ENCODE data around the gene HIVEP1.
A peak's percentile ranks its signal among the peaks of the same experiment; 100 is the strongest.

The HIVEP1 gene

DNA sequence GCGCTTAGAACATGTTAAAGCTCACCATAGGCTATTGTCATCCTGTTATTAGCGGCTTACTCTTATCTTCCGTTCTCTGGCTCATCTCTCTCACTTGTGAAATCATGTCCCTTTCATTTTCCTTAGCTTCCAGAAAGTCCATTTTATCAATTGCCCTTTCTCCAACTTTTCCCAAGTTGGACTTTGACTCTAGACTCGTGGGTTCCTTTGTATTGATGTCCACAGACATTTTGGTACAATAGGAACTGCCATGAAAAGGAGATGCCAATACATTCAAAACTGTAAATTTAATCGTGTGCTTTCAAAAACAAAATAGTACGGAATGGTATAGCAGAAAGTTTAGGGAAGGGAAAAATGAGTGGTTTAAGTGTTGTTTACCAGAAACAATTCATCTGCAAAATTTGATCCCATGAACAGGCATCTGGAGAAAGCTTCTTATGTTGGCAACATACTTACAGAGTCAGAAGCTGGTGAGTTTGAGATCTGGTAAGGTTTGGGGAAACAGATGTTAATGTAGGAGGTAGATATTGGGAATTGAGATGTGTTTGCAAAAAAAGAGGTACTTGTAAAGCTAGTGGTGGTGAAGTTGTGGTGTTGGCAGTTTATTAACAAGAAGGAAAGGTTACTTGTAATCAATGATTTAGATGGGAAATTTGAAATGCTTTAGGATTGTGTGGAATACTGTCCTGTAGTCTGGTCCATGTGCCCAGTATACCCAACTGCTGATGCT lies 10.2 kb upstream of the HIVEP1 start:
- no peak overlapping the region for H3K27ac ChIP-seq (ENCODE audit: extremely low read depth, low read depth, low read length)
- POLR2A ChIA-PET = no interaction called here

DNA sequence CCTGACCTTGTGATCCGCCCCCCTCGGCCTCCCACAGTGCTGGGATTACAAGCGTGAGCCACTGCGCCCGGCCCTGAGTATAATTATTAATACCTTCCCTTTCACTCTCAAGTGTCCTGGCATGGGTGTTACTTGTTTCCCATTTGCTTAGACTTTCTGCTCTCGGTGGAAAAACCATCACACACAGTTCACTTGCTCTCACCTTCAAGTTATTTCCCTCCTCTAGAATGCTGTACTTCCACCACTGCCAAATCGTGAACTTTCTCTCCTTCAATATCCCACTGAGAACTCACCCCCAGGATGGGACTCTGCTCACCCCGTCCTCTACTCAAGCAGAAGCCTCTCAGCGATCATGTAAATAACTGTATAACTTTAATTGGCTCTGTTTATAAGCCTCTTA lies 4.6 kb upstream of the HIVEP1 start:
- ChIA-PET POLR2A (no interaction called here), CTCF (interaction anchor here (0.7 to 1.5 kb wide), 4 partner anchors 16 to 423 kb away, joined by 3 to 6 read pairs (median 4); no protein-coding TSS in a partner anchor)
- Histone ChIP-seq H3K4me1 (ENCODE audit: control insufficient read depth, insufficient read depth, low read length) (peaks cover 18% of the 10 kb centered on the region), H3K36me3 (ENCODE audit: control insufficient read depth in 2 of 2, insufficient read depth in 1 of 2, low read length in 2 of 2) (no peaks in the 10 kb centered on the region), H3K4me3 (ENCODE audit: low read depth, low read length) (no peak overlapping the region), H3K9me3 (ENCODE audit: control insufficient read depth, insufficient read depth, low read depth, low read length) (no peaks in the 10 kb centered on the region), H3K27ac (ENCODE audit: extremely low read depth, low read depth, low read length) (no peak overlapping the region)
- TF ChIP-seq, protein P1, sequence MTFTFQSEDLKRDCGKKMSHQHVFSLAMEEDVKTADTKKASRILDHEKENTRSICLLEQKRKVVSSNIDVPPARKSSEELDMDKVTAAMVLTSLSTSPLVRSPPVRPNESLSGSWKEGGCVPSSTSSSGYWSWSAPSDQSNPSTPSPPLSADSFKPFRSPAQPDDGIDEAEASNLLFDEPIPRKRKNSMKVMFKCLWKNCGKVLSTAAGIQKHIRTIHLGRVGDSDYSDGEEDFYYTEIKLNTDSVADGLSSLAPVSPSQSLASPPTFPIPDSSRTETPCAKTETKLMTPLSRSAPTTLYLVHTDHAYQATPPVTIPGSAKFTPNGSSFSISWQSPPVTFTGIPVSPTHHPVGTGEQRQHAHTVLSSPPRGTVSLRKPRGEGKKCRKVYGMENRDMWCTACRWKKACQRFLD (tag by site-specific recombination; IDR thresholded peaks at IDR 0.05) = no peak
- peak; percentile 50 for TF ChIP-seq ZBTB20 (tag by site-specific recombination; IDR thresholded peaks at IDR 0.05)
- no peak for TF ChIP-seq ZNF585B (tag by site-specific recombination; IDR thresholded peaks at IDR 0.05)
- TF ChIP-seq PRDM1 (tag by site-specific recombination; IDR thresholded peaks at IDR 0.05) = peak; percentile 58; the same call in 1 of the 2 replicates
- no peak for TF ChIP-seq ZBTB8A (tag by site-specific recombination; IDR thresholded peaks at IDR 0.05)
- no peak for TF ChIP-seq ZBTB21 (tag by site-specific recombination; IDR thresholded peaks at IDR 0.05)

More for the DNA sequence above, 10.2 kb upstream of the HIVEP1 start:
- CTCF ChIA-PET = interaction anchor here (0.6 to 0.7 kb wide), 4 partner anchors 35 to 762 kb away, joined by 3 to 4 read pairs (median 3); no protein-coding TSS in a partner anchor
- TF ChIP-seq PRDM1 (tag by site-specific recombination; IDR thresholded peaks at IDR 0.05) (peak; percentile 48; the same call in 1 of the 2 replicates), ZNF416 (tag by site-specific recombination; IDR thresholded peaks at IDR 0.05) (no peak)
- Histone ChIP-seq H3K4me1 (ENCODE audit: control insufficient read depth, insufficient read depth, low read length) (no peaks in the 10 kb centered on the region), H3K9me3 (ENCODE audit: control insufficient read depth, insufficient read depth, low read depth, low read length) (no peaks in the 10 kb centered on the region), H3K36me3 (ENCODE audit: control insufficient read depth in 2 of 2, insufficient read depth in 1 of 2, low read length in 2 of 2) (no peaks in the 10 kb centered on the region), H3K4me3 (ENCODE audit: low read depth, low read length) (no peak overlapping the region)

GRCh38 chr6:12007887-12008286 lies 4.2 kb upstream of the HIVEP1 start:
- H3K27ac ChIP-seq (ENCODE audit: extremely low read depth, low read depth, low read length) = peak overlapping the region; percentile 90
- ChIA-PET CTCF (interaction anchor here (0.7 to 1.5 kb wide), 3 partner anchors 17 to 353 kb away, joined by 3 to 6 read pairs (median 4); no protein-coding TSS in a partner anchor), POLR2A (no interaction called here)
- H3K4me3 ChIP-seq (ENCODE audit: low read depth, low read length) = peak overlapping the region; percentile 74
- peaks cover 18% of the 10 kb centered on the region for H3K4me1 ChIP-seq (ENCODE audit: control insufficient read depth, insufficient read depth, low read length)
- no peaks in the 10 kb centered on the region for H3K9me3 ChIP-seq (ENCODE audit: control insufficient read depth, insufficient read depth, low read depth, low read length)
- H3K36me3 ChIP-seq (ENCODE audit: control insufficient read depth in 2 of 2, insufficient read depth in 1 of 2, low read length in 2 of 2) = no peaks in the 10 kb centered on the region
- TF ChIP-seq, protein P2, sequence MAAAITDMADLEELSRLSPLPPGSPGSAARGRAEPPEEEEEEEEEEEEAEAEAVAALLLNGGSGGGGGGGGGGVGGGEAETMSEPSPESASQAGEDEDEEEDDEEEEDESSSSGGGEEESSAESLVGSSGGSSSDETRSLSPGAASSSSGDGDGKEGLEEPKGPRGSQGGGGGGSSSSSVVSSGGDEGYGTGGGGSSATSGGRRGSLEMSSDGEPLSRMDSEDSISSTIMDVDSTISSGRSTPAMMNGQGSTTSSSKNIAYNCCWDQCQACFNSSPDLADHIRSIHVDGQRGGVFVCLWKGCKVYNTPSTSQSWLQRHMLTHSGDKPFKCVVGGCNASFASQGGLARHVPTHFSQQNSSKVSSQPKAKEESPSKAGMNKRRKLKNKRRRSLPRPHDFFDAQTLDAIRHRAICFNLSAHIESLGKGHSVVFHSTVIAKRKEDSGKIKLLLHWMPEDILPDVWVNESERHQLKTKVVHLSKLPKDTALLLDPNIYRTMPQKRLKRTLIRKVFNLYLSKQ (tag by site-specific recombination; IDR thresholded peaks at IDR 0.05; ENCODE audit: borderline replicate concordance) = no peak
- no peak for TF ChIP-seq ZFP37 (tag by site-specific recombination; IDR thresholded peaks at IDR 0.05)
- no peak for TF ChIP-seq ZNF214 (tag by site-specific recombination; IDR thresholded peaks at IDR 0.05; ENCODE audit: borderline replicate concordance)
- no peak for TF ChIP-seq ZBTB21 (tag by site-specific recombination; IDR thresholded peaks at IDR 0.05)
- TF ChIP-seq ZNF426 (tag by site-specific recombination; IDR thresholded peaks at IDR 0.05) = no peak
- no peak for TF ChIP-seq SCRT1 (tag by site-specific recombination; IDR thresholded peaks at IDR 0.05; ENCODE audit: borderline replicate concordance)
- no peak for TF ChIP-seq ZNF10 (tag by site-specific recombination; IDR thresholded peaks at IDR 0.05)
- no peak for TF ChIP-seq ZNF639 (tag by site-specific recombination; IDR thresholded peaks at IDR 0.05)
- no peak for TF ChIP-seq MZF1 (tag by site-specific recombination; IDR thresholded peaks at IDR 0.05; ENCODE audit: borderline replicate concordance)
- TF ChIP-seq ZNF747 (tag by site-specific recombination; IDR thresholded peaks at IDR 0.05) = no peak
- TF ChIP-seq, protein P3, sequence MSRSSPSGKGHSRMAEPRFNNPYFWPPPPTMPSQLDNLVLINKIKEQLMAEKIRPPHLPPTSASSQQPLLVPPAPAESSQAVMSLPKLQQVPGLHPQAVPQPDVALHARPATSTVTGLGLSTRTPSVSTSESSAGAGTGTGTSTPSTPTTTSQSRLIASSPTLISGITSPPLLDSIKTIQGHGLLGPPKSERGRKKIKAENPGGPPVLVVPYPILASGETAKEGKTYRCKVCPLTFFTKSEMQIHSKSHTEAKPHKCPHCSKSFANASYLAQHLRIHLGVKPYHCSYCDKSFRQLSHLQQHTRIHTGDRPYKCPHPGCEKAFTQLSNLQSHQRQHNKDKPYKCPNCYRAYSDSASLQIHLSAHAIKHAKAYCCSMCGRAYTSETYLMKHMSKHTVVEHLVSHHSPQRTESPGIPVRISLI (tag by site-specific recombination; IDR thresholded peaks at IDR 0.05) = no peak
- no peak for TF ChIP-seq ZNF354C (tag by site-specific recombination; IDR thresholded peaks at IDR 0.05; ENCODE audit: borderline replicate concordance, low read depth)
- TF ChIP-seq KLF9 (tag by site-specific recombination; IDR thresholded peaks at IDR 0.05; ENCODE audit: low read depth) = no peak
- TF ChIP-seq FEZF1 (tag by site-specific recombination; IDR thresholded peaks at IDR 0.05) = no peak
- TF ChIP-seq PRDM4 (tag by site-specific recombination; IDR thresholded peaks at IDR 0.05) = no peak

Measured in HEK293 (cell line).